Cardiac fibroblast (primary cell): Measurements from ENCODE around the gene SLC12A6.
"Not testable (repeated sequence)": the region's sequence is repeated elsewhere in the genome, so short reads cannot be mapped to it uniquely, and the experiment has no call there.

Source experiments
- DNase-seq, 2 donors: peaks; one replicate each; pipeline versions ENCODE4 v3.0.0 to v3.0.0-alpha.2; 2010; ENCODE audit warnings: low read depth in 2 of 2
- H3K4me3 ChIP-seq, 2 donors: replicated peaks in 1 of 2; 1 replicate in 1 of 2; 2 replicates in 1 of 2; pipeline ENCODE4 v1.5.1; 2011; ENCODE audit warnings: low read depth in 2 of 2, low read length in 2 of 2, mild to moderate bottlenecking in 2 of 2, moderate library complexity in 1 of 2
- TF ChIP-seq, protein P1 (sequence below): IDR thresholded peaks from one replicate; pipeline ENCODE4 v1.5.1; 2011; ENCODE audit warnings: low read depth, mild to moderate bottlenecking, low read length, inconsistent platforms

The SLC12A6 gene

DNA sequence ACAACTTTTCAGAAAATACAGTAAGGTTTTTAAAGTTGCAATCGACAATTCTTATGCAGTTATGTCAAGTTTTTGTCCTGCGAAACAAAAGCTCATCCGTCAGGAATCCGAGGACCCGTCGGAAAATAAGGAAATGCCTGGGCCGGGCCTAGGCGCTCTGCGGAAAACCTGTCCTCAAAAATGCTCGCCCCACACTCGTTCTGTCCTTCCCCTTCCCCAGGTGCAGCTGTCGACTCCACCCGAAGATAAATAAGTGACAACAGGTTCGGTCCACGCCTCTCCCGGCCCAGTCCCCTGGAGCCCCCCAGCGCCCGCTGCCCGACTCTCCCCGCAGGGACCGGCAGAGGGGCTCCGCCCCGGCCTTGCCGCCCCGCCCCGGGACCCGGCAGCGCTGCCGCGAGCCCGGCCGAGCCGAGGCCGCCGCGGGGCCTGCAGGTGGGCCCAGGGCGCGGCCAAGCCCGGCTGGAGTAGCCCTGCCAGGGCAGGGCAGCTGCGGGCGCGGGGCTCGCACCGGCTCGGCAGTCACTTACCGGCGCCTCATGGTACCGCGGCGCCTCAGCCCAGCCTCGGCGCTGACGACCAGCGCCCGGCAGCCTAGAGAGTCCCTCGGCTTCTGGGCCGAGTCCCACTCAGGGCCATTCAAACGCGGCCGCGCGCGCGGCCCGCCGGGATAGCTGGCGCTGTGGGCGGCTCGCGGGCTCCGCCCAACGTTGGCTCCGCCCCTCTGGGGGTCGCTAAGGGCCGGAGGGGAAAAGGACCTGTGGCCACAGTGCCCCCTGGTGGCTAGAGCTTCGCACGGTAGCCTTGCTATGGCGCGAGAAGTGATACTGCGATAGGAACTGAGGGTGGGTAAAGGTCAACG, 127.9 kb downstream of the SLC12A6 start, which contains the start of gene KATNBL1:
Gene KATNBL1 (minus strand): TSS at position 676 of the 862 bp plus-strand sequence. CDS start 46,420 bp downstream, outside the sequence.
- H3K4me3 ChIP-seq = peak within 1 kb of the TSS; percentile 62 to 79
- peak; percentile 92 to 94 for DNase-seq
- TF ChIP-seq, protein P1, sequence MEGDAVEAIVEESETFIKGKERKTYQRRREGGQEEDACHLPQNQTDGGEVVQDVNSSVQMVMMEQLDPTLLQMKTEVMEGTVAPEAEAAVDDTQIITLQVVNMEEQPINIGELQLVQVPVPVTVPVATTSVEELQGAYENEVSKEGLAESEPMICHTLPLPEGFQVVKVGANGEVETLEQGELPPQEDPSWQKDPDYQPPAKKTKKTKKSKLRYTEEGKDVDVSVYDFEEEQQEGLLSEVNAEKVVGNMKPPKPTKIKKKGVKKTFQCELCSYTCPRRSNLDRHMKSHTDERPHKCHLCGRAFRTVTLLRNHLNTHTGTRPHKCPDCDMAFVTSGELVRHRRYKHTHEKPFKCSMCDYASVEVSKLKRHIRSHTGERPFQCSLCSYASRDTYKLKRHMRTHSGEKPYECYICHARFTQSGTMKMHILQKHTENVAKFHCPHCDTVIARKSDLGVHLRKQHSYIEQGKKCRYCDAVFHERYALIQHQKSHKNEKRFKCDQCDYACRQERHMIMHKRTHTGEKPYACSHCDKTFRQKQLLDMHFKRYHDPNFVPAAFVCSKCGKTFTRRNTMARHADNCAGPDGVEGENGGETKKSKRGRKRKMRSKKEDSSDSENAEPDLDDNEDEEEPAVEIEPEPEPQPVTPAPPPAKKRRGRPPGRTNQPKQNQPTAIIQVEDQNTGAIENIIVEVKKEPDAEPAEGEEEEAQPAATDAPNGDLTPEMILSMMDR = peak; percentile 88

DNA sequence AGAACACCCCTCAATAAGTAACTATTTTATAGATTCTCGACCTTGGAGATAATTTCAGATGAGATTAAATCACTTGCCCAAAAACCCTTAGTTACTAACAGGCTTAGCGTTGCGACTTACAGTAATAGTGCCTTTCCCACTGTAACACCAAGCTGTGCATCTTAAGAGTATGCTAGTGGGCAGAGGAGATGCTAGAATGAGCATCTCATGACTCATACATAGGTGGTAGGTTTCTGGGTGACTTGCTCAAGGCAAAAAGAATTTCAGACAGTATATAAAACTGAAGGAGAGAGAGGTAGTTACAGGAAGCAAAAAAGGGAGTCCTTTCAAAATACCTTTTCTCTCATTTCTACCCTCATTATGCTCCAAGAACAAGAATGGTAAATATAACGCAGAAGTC, 131.6 kb downstream of the SLC12A6 start:
- peak in 1 of 2 donors; percentile 18 for DNase-seq
- H3K4me3 ChIP-seq = no peak overlapping the region
- TF ChIP-seq, protein P1 = no peak

DNA sequence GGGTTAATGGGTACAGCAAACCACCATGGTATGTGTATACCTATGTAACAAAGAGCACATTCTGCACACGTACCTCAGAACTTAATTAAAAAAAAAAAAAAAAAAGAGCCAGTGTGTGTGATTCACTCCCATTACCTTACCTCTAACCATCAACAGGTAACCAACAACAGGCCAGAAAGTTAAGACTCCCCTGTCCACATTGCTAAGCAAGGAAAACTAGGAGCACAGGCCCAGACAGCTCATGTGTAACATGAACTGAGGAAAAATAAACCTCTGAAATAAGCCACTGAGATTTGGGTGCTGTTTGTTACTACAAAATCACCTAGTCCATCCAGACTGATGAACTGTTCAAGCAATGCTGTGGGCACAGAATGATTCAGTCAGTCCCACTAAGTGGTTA, 133.6 kb downstream of the SLC12A6 start:
- TF ChIP-seq, protein P1 = no peak
- DNase-seq = no peak
- no peak overlapping the region for H3K4me3 ChIP-seq

DNA sequence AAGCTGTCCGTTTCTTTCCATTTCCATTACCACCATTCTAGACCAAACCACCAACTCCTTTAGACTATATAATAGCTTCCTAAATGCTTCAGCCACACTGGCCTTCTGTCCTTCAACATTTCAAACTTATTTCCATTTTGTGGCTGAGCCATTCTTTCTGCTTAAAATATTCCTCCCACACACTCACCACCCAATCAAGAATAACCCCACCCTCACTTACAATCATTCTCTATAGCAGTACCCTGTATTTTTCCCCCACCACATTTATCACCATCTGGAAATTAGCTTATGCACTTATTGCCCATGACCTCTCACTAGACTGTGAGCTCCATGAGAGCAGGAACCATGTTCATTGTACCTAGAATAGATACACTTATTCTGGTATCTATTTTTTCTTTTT, 134.3 kb downstream of the SLC12A6 start:
- no peak overlapping the region for H3K4me3 ChIP-seq

DNA sequence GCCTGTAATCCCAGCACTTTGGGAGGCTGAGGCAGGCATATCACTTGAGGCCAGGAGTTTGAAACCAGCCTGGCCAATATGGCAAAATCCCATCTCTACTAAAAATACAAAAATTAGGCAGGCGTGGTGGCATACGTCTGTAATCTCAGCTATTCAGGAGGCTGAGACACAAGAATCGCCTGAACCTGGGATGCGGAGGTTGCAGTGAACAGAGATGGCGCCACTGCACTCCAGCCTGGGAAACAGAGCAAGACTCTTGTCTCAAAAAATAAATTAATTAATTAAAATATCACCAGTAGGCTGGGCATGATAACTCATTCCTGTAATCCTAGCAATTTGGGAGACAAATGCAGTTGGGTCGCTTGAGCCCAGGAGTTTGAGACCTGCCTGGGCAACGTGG, 144.3 kb downstream of the SLC12A6 start:
- DNase-seq, H3K4me3 ChIP-seq: not testable (repeated sequence)

More for the DNA sequence above, 134.3 kb downstream of the SLC12A6 start:
- no peak for DNase-seq
- TF ChIP-seq, protein P1 = no peak

DNA sequence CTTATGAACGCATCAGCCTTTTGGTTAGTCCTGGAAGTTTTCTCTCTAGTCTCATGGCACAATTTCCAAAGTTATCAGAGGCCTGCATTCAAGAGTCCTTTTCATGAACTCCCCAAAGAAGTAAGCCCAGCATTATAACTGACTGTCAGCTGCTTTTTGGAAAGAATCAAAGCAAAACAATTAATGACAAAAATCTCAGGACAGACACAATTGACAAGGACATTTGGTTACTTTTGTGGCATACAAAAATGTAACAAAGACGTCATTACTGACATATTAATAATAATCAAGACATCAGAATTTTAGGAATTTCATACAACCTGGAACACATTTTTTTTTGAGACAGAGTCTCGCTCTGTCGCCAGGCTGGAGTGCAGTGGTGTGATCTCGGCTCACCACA, 148.9 kb downstream of the SLC12A6 start:
- TF ChIP-seq, protein P1 = no peak
- DNase-seq = peak in 1 of 2 donors; percentile 22
- H3K4me3 ChIP-seq = no peak overlapping the region

DNA sequence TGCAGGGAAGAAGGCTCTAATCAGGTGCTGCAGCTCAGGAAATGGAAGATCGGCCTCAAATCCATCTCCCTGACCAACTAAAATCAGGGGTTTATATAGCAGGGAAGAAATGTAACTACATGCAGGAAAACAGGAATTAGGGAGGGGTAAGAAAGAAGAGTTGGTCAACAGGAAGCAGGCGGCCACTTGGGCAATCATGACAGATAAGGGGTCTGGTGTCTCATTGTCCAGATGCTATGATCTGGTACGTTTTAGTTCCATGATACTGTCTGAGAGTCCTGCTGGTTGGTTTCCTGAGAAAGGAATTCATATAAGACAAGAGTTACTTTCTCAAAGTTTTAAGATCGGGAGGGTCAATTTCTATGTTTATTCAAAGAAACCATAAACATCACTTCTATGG, 151.9 kb downstream of the SLC12A6 start:
- peak; percentile 23 to 47 for DNase-seq
- TF ChIP-seq, protein P1 = no peak
- no peak overlapping the region for H3K4me3 ChIP-seq
